GM04504 (cell line): ENCODE results near the gene TNNT3.
"Not testable (repeated sequence)": the region's sequence is repeated elsewhere in the genome, so short reads cannot be mapped to it uniquely, and the experiment has no call there.

Experiments used
- DNase-seq: peaks from one replicate; pipeline ENCODE4 v3.0.0-alpha.2; 2012; ENCODE audit warnings: low read depth

The TNNT3 gene

GRCh38 chr11:1881442-1882264 lies 37.9 kb upstream of the TNNT3 start:
- DNase-seq = no peak

- peak; percentile 19 for DNase-seq
Measured at GRCh38 chr11:1882265-1883238, 37.0 kb upstream of the TNNT3 start.

GRCh38 chr11:1883346-1884302 lies 35.9 kb upstream of the TNNT3 start:
- no peak for DNase-seq

- no peak for DNase-seq
Measured at GRCh38 chr11:1884303-1884700, 35.2 kb upstream of the TNNT3 start.

- DNase-seq = not testable (repeated sequence)
Measured at GRCh38 chr11:1886551-1886950, 33.0 kb upstream of the TNNT3 start.

GRCh38 chr11:1887451-1888346 lies 31.8 kb upstream of the TNNT3 start:
- no peak for DNase-seq

- DNase-seq = no peak
Measured at GRCh38 chr11:1888347-1888753, 31.2 kb upstream of the TNNT3 start.

GRCh38 chr11:1888811-1889210 lies 30.7 kb upstream of the TNNT3 start:
- DNase-seq = no peak

GRCh38 chr11:1889224-1889930 lies 30.1 kb upstream of the TNNT3 start:
- no peak for DNase-seq

GRCh38 chr11:1889941-1890855 lies 29.3 kb upstream of the TNNT3 start:
- no peak for DNase-seq

- no peak for DNase-seq
Measured at GRCh38 chr11:1890856-1891830, 28.4 kb upstream of the TNNT3 start.

- DNase-seq = no peak
Measured at GRCh38 chr11:1891831-1892115, 27.7 kb upstream of the TNNT3 start, which contains the start of gene PRR33. Gene PRR33, minus strand, starts transcription at chr11:1891895. Its CDS starts 1,311 bp downstream, at chr11:1890584.

- no peak for DNase-seq
Measured at GRCh38 chr11:1892116-1892515, 27.4 kb upstream of the TNNT3 start.

GRCh38 chr11:1892558-1892957 lies 26.9 kb upstream of the TNNT3 start:
- no peak for DNase-seq

- no peak for DNase-seq
Measured at GRCh38 chr11:1893581-1894359, 25.7 kb upstream of the TNNT3 start.

- no peak for DNase-seq
Measured at GRCh38 chr11:1894759-1895158, 24.7 kb upstream of the TNNT3 start.

GRCh38 chr11:1896468-1896867 lies 23.0 kb upstream of the TNNT3 start:
- no peak for DNase-seq
